ENCODE data around the gene CHDH. TPM values are rescaled to one million over a fixed set of nuclear protein-coding genes. Genes with fewer than 3 reads are reported as not detected.

The CHDH gene
- total and polyA plus RNA-seq, 7 donors = 0.29 to 6.1 (median 2.0) TPM

GRCh38 chr3:53850895-53851294 is 4.7 kb upstream of the CHDH start:
- 58 to 62% (median 59%) methylated on average over 5 of the region's 5 CpGs for WGBS, 3 donors

GRCh38 chr3:53849916-53850315 is 3.7 kb upstream of the CHDH start:
- Histone ChIP-seq H3K27me3 (ENCODE audit: insufficient read depth in 3 of 3, low read length in 2 of 3) (no peaks in the 10 kb centered on the region), H3K4me1 (peaks cover 4% of the 10 kb centered on the region), H3K27ac (no peak overlapping the region), H3K9me3 (no peaks in the 10 kb centered on the region), H3K4me3 (no peak overlapping the region), H3K36me3 (ENCODE audit: insufficient read depth in 1 of 2, low read depth in 1 of 2) (peaks cover 0 to 5% of the 10 kb centered on the region in 2 donors)
- no peak for ATAC-seq
- no peak for DNase-seq
- no peak for TF ChIP-seq CTCF (IDR thresholded peaks at IDR 0.05)
- 96 to 97% (median 97%) methylated on average over 7 of the region's 7 CpGs for WGBS, 3 donors
- intact Hi-C loops (cut with DNase I) = loop anchor here in 1 of 2 donors (5.0 kb wide), 1 partner anchor 32 kb away; the partner anchor contains the start of gene ACTR8

More at GRCh38 chr3:53850895-53851294, 4.7 kb upstream of the CHDH start:
- TF ChIP-seq CTCF (IDR thresholded peaks at IDR 0.05) = no peak
- intact Hi-C loops (cut with DNase I) = no loop called here
- no peaks in the 10 kb centered on the region for H3K9me3 ChIP-seq
- H3K4me3 ChIP-seq = no peak overlapping the region
- peaks cover 4% of the 10 kb centered on the region for H3K4me1 ChIP-seq
- no peaks in the 10 kb centered on the region for H3K27me3 ChIP-seq (ENCODE audit: insufficient read depth in 3 of 3, low read length in 2 of 3)
- H3K36me3 ChIP-seq (ENCODE audit: insufficient read depth in 1 of 2, low read depth in 1 of 2) = peaks cover 0 to 5% of the 10 kb centered on the region in 2 donors
- DNase-seq (no peak), ATAC-seq (no peak)
- no peak overlapping the region for H3K27ac ChIP-seq

GRCh38 chr3:53846851-53847155 is 584 bp upstream of the CHDH start:
- no peak overlapping the region for H3K27ac ChIP-seq
- 49 to 63% (median 51%) methylated on average over 10 of the region's 10 CpGs for WGBS, 3 donors
- intact Hi-C loops (cut with DNase I) = loop anchor here in 1 of 2 donors (5.0 kb wide), 1 partner anchor 35 kb away; the partner anchor contains the start of gene ACTR8
- ATAC-seq (no peak), DNase-seq (no peak)
- H3K27me3 ChIP-seq (ENCODE audit: insufficient read depth in 3 of 3, low read length in 2 of 3) = no peaks in the 10 kb centered on the region
- peak overlapping the region; percentile 89 for H3K4me3 ChIP-seq
- H3K9me3 ChIP-seq = no peaks in the 10 kb centered on the region
- H3K4me1 ChIP-seq = peaks cover 4% of the 10 kb centered on the region
- peaks cover 0 to under 1% of the 10 kb centered on the region in 2 donors for H3K36me3 ChIP-seq (ENCODE audit: insufficient read depth in 1 of 2, low read depth in 1 of 2)
- TF ChIP-seq CTCF (IDR thresholded peaks at IDR 0.05) = no peak

- Histone ChIP-seq H3K4me3 (peak overlapping the region; percentile 89), H3K27ac (peak overlapping the region; percentile 86), H3K27me3 (ENCODE audit: insufficient read depth in 3 of 3, low read length in 2 of 3) (no peaks in the 10 kb centered on the region), H3K9me3 (no peaks in the 10 kb centered on the region), H3K4me1 (peaks cover 4% of the 10 kb centered on the region), H3K36me3 (ENCODE audit: insufficient read depth in 1 of 2, low read depth in 1 of 2) (no peaks in the 10 kb centered on the region)
- intact Hi-C loops (cut with DNase I) = loop anchor here in 1 of 2 donors (5.0 kb wide), 1 partner anchor 36 kb away; the partner anchor contains the start of gene ACTR8
- DNase-seq = no peak
- no peak for TF ChIP-seq CTCF (IDR thresholded peaks at IDR 0.05)
- 1 to 2% (median 1%) methylated on average over 19 to 34 of the region's 34 CpGs for WGBS, 3 donors
- no peak for ATAC-seq
These were observed 412 bp downstream of the CHDH start for GRCh38 chr3:53845881-53846133.
